ENCODE measurements around the gene QSOX1.

Gene QSOX1

GRCh38 chr1:180241716-180242544 is 87.3 kb downstream of the QSOX1 start:
- TF ChIP-seq JUND (IDR thresholded peaks at IDR 0.05; ENCODE audit: low read depth): no peak
- in situ Hi-C loops (cut with HindIII; ENCODE audit: low pct_unique_long_range_greater_than_20kb, low sequenced_read_pairs): no loop called here
- peak; percentile 47 to 70 for DNase-seq (ENCODE audit: low read depth in 1 of 2, low spot score in 1 of 2)

DNA sequence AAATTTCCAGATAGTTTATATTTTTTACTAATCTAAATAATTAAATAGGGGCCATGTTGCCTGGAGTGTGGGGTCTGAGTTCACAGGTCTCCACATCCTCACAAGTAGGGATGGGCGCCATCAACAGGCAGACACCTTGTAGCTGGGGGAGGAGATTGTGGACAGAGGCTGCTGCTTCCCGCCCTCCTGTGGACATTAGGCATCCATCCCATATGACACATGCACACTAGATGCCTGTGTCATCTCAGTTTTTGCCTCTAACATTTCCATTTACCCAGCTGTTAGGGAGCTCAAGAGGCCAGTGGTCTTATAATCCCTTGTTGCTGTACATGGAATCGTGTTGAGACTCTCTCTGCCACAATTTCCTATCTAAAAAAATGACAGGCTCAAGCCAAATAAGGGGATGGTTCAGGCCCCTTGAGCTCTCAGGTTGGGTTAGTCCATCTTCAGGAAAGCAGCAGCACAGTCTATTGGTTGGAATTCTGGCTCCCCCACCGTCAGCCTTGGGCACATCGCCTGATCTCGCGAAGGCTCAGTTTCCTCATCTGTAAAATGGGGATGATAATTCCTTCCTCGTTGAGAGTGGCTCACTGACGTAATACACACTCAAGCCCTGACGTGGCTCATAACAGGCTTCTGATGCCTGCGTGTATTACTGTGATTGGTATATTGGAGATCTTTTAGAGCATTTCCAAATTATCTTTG is 89.0 kb downstream of the QSOX1 start:
- no peak for TF ChIP-seq JUND (IDR thresholded peaks at IDR 0.05; ENCODE audit: low read depth)
- in situ Hi-C loops (cut with HindIII; ENCODE audit: low pct_unique_long_range_greater_than_20kb, low sequenced_read_pairs): no loop called here
- no peak for DNase-seq (ENCODE audit: low read depth in 1 of 2, low spot score in 1 of 2)

- DNase-seq (ENCODE audit: low read depth in 1 of 2, low spot score in 1 of 2): no peak
- no peak for TF ChIP-seq JUND (IDR thresholded peaks at IDR 0.05; ENCODE audit: low read depth)
- in situ Hi-C loops (cut with HindIII; ENCODE audit: low pct_unique_long_range_greater_than_20kb, low sequenced_read_pairs): no loop called here
Measured at GRCh38 chr1:180244840-180245239, 90.2 kb downstream of the QSOX1 start.

DNA sequence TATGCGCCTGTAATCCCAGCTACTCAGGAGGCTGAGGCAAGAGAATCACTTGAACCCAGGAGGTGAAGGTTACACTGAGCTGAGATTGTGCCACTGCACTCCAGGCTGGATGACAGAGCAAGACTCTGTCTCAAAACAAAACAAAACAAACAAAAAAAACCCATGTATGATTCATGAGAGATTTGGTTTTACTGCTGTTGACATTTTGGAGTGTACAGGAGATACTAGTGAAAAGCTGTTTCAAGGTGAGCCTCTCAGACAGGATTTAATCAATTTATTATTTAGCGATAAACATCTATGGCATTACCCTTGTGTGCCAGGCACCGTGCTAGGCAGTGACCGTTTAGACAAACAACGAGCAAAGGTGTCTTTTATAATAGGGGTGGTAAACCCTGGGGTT is 91.9 kb downstream of the QSOX1 start:
- no peak for DNase-seq (ENCODE audit: low read depth in 1 of 2, low spot score in 1 of 2)
- no peak for TF ChIP-seq JUND (IDR thresholded peaks at IDR 0.05; ENCODE audit: low read depth)
- in situ Hi-C loops (cut with HindIII; ENCODE audit: low pct_unique_long_range_greater_than_20kb, low sequenced_read_pairs): no loop called here

DNA sequence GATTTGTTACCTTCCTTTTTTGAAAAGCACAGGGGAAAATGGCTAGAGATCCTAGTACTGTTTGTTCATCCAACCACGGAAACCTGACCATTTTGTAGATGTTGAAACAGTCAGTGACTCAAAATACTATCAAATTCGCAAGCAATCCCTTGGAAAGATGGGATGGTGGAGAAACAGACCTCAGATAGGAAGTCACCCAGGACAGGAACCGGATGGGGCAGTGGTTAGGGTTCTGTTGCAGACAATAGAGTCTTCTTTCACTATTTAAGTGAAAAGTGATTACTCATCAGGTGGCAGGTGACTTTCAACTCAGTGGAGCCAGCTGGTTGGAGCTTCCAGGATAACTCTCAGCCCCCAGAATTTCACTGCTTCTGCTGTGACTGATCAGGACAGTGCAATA is 92.4 kb downstream of the QSOX1 start:
- no peak for DNase-seq (ENCODE audit: low read depth in 1 of 2, low spot score in 1 of 2)
- no peak for TF ChIP-seq JUND (IDR thresholded peaks at IDR 0.05; ENCODE audit: low read depth)
- in situ Hi-C loops (cut with HindIII; ENCODE audit: low pct_unique_long_range_greater_than_20kb, low sequenced_read_pairs): no loop called here

DNA sequence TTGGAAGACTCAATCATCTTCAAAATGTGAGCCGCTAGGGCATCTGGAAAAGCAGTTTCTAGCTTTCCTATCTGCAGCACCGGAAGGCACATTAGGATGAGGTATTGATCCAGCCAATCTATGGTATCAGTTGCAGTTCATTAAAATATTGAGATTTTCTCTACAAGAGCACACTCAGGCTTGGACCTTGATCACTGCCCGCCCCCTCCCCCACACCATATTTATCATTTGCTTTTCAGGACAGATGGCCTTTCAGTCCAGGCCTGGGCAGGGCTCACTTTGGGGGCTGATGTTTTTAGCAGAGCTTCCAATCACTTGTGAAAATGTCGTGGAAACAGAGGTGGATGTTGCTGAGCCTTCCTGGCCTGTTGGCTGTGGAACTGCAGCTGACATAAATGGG is 92.9 kb downstream of the QSOX1 start:
- DNase-seq (ENCODE audit: low read depth in 1 of 2, low spot score in 1 of 2): no peak
- no peak for TF ChIP-seq JUND (IDR thresholded peaks at IDR 0.05; ENCODE audit: low read depth)
- in situ Hi-C loops (cut with HindIII; ENCODE audit: low pct_unique_long_range_greater_than_20kb, low sequenced_read_pairs): no loop called here

- in situ Hi-C loops (cut with HindIII; ENCODE audit: low pct_unique_long_range_greater_than_20kb, low sequenced_read_pairs): no loop called here
- TF ChIP-seq JUND (IDR thresholded peaks at IDR 0.05; ENCODE audit: low read depth): no peak
- DNase-seq (ENCODE audit: low read depth in 1 of 2, low spot score in 1 of 2): no peak
Measured at GRCh38 chr1:180248176-180248575, 93.5 kb downstream of the QSOX1 start.

DNA sequence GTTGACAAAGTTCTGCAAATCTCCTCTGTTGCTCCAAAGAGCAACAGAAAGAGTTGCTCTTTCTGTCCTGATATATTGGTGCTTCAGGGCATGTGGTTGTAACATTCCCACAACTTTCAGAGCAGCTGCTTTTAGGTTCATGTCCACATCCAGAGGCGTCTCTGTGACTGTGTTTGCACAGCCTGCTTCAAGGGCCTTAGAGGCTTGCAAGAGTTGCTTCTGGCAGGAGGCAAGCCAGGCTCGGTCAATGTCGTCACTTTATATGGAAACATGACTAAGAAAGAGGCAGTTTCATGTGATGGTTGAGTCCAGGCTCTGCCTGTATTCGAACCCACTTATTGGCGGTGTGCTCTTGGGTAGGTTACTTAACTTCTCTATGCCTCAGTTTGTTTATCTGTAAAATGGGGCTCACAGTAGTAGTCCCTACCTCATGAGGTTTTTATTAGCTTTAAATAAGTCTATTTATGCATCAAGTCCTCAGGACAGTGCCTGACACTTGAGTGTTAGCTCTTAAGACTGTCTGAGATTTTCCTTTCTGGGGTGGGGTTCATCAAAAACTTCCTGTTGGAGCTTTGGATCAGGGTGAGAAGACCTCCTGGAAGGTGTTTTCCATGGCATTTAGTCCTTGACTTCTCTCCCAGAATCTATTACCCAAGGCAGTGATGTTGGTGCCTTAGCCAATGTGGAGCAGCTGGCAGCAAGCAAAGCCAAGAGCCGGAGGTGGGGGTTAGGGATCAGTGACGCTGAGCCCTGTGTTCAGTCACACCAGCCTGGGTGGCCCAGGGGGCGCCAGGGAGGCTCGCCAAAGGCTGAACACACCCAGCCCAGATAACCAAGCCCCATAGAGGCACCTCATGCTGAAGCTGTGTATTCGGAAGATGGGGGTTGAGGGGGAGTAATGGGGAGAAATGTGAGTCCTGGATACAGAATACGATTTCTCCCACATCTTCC is 94.3 kb downstream of the QSOX1 start:
- DNase-seq (ENCODE audit: low read depth in 1 of 2, low spot score in 1 of 2): no peak
- in situ Hi-C loops (cut with HindIII; ENCODE audit: low pct_unique_long_range_greater_than_20kb, low sequenced_read_pairs): no loop called here
- TF ChIP-seq JUND (IDR thresholded peaks at IDR 0.05; ENCODE audit: low read depth): no peak

DNA sequence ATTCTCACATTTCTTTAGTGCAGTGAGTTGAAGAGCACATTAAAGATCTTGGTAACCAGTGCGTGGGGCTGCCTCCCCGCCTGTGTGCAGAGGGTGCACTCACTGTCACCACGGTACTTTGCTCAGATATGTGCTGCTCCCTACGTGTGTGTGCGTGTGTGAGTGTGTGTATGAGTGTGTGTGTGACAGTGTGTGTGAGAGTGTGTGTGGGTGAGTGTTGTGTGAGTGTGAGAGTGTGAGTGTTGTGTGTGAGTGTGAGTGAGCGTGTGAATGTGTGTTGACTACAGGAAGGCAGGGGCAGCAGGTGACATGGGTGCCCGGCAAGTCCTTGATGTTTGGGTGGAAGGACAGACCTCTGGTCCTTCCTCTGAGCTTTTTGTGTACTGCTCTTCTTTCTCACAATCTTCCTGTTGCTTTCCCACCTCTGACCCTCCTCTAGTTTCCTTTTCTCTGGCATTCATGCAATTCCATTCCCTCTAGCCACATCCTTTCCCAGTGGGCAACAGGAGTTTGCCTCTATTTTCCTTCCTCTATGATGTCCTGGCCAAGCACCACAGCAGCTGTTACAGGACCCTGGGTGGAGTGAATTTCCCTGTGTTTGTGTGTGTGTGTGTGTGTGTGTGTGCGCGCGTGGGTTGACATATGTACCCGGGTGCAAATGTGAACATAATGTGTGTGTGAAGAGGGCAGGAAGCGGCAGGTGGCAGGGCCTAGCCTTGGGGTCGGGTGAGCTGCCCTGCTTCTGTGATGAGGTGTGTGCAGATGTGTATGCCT is 95.2 kb downstream of the QSOX1 start:
- TF ChIP-seq JUND (IDR thresholded peaks at IDR 0.05; ENCODE audit: low read depth): no peak
- in situ Hi-C loops (cut with HindIII; ENCODE audit: low pct_unique_long_range_greater_than_20kb, low sequenced_read_pairs): no loop called here
- no peak for DNase-seq (ENCODE audit: low read depth in 1 of 2, low spot score in 1 of 2)

GRCh38 chr1:180250499-180250770 is 95.8 kb downstream of the QSOX1 start:
- in situ Hi-C loops (cut with HindIII; ENCODE audit: low pct_unique_long_range_greater_than_20kb, low sequenced_read_pairs): no loop called here
- TF ChIP-seq JUND (IDR thresholded peaks at IDR 0.05; ENCODE audit: low read depth): no peak
- no peak for DNase-seq (ENCODE audit: low read depth in 1 of 2, low spot score in 1 of 2)

GRCh38 chr1:180250883-180251509 is 96.3 kb downstream of the QSOX1 start:
- TF ChIP-seq JUND (IDR thresholded peaks at IDR 0.05; ENCODE audit: low read depth): no peak
- no peak for DNase-seq (ENCODE audit: low read depth in 1 of 2, low spot score in 1 of 2)
- in situ Hi-C loops (cut with HindIII; ENCODE audit: low pct_unique_long_range_greater_than_20kb, low sequenced_read_pairs): no loop called here

Measured in T47D (cell line).